PC-9 (cell line): ENCODE measurements around the gene USP4. TPM values are rescaled to one million over a fixed set of nuclear protein-coding genes. Genes with fewer than 3 reads are reported as not detected.

ENCODE experiments used
- BruUV-seq: library from RNA; stranded (reverse); fragments of 400-500 nt; replicated peaks from 2 replicates; lab custom pipeline; 2021; lab: Mats Ljungman, UMichigan
- CTCF ChIA-PET: fragments of 300-600 bp; sonication (Branson Sonifier 250); formaldehyde crosslinking; loops from one replicate; lab custom pipeline; 2022; ENCODE audit warnings: antibody characterized with exemption; lab: Charles Lee
- POLR2A ChIA-PET: fragments of 300-600 bp; sonication (Branson Sonifier 250); formaldehyde crosslinking; loops from one replicate; lab custom pipeline; 2022; ENCODE audit warnings: antibody characterized with exemption; ENCODE audit not compliant: unreplicated experiment; lab: Charles Lee
- DNase-seq, 2 experiments: peaks; one replicate each; pipeline versions ENCODE4 v3.0.0 to v3.0.0-alpha.2; 2015 to 2022; ENCODE audit warnings: mixed read lengths in 1 of 2
- H2AFZ ChIP-seq: fragments of 200-600 bp; sonication (generic); 2 replicates; pipeline ENCODE4 v1.8.1; 2017; ENCODE audit warnings: antibody characterized with exemption
- H3F3A ChIP-seq: fragments of 200-600 bp; sonication (generic); 2 replicates; pipeline ENCODE4 v1.8.1; 2017; ENCODE audit warnings: antibody characterized with exemption, mild to moderate bottlenecking, low read depth; ENCODE audit not compliant: insufficient read depth
- H3K27ac ChIP-seq: fragments of 200-600 bp; sonication (generic); 2 replicates; pipeline ENCODE4 v1.6.1; 2016; ENCODE audit warnings: mixed run types
- H3K27me3 ChIP-seq: fragments of 200-600 bp; sonication (generic); 2 replicates; pipeline ENCODE4 v1.6.1; 2016; ENCODE audit warnings: low read depth, mixed run types; ENCODE audit not compliant: insufficient read depth
- H3K36me3 ChIP-seq: fragments of 200-600 bp; sonication (generic); 2 replicates; pipeline ENCODE4 v1.6.1; 2016; ENCODE audit warnings: low read depth, mixed run types
- H3K4me1 ChIP-seq: fragments of 200-600 bp; sonication (generic); replicated peaks from 2 replicates; pipeline ENCODE4 v1.6.1; 2016; ENCODE audit warnings: mixed run types; ENCODE audit not compliant: insufficient read depth
- H3K4me2 ChIP-seq: fragments of 200-600 bp; sonication (generic); 2 replicates; pipeline ENCODE4 v1.6.1; 2017; ENCODE audit warnings: mixed run types
- H3K4me3 ChIP-seq: fragments of 200-600 bp; sonication (generic); 2 replicates; pipeline ENCODE4 v1.6.1; 2016; ENCODE audit warnings: mixed run types
- H3K79me2 ChIP-seq: fragments of 200-600 bp; sonication (generic); 2 replicates; pipeline ENCODE4 v1.6.1; 2017; ENCODE audit warnings: low read depth, mixed run types
- H3K9me2 ChIP-seq: fragments of 200-600 bp; sonication (generic); 2 replicates; pipeline ENCODE4 v1.8.1; 2017; ENCODE audit warnings: mild to moderate bottlenecking; ENCODE audit not compliant: insufficient read depth
- H3K9me3 ChIP-seq: fragments of 200-600 bp; sonication (generic); 2 replicates; pipeline ENCODE4 v1.8.1; 2016; ENCODE audit warnings: low read depth; ENCODE audit not compliant: insufficient read depth
- H4K20me1 ChIP-seq: fragments of 200-600 bp; sonication (generic); 2 replicates; pipeline ENCODE4 v1.8.1; 2017; ENCODE audit not compliant: insufficient read depth
- EZH2 ChIP-seq: fragments of 200-600 bp; sonication (generic); IDR thresholded peaks from 2 replicates; pipeline ENCODE4 v1.8.0; 2017; ENCODE audit warnings: antibody characterized with exemption, low read depth
- intact Hi-C: fragments of 100-400 bp; cut with micrococcal nuclease; formaldehyde crosslinking; loops from one replicate; pipeline ENCODE4 v1.10.0; 2022; ENCODE audit not compliant: unreplicated experiment
- total RNA-seq: library from RNA; stranded (reverse); gene quantifications from 2 replicates; pipeline ENCODE4 v1.2.3, GENCODE V29; 2021
- TF ChIP-seq, protein P1 (sequence below): fragments of 200-600 bp; sonication (generic); conservative IDR thresholded peaks from 2 replicates; pipeline ENCODE4 v1.6.1; 2017; ENCODE audit warnings: mixed run types, antibody characterized with exemption, mild to moderate bottlenecking, moderate library complexity

The USP4 gene
- total RNA-seq, 1 experiment from 2014 or later: 42.9 TPM

GRCh38 chr3:49339581-49339940 lies 292 bp downstream of the USP4 start:
- no TSS peak for BruUV-seq
- no peaks in the 10 kb centered on the region for H3K9me3 ChIP-seq
- no peaks in the 10 kb centered on the region for H3K27me3 ChIP-seq
- CTCF ChIA-PET: interaction anchor here (0.6 to 1.5 kb wide), 6 partner anchors 19 to 1061 kb away, joined by 3 to 8 read pairs (median 3); no protein-coding TSS in a partner anchor
- H4K20me1 ChIP-seq: peaks cover 3% of the 10 kb centered on the region; the same call in 1 of the 2 replicates
- no peaks in the 10 kb centered on the region for H3K9me2 ChIP-seq
- POLR2A ChIA-PET: interaction anchor here (0.5 to 1.9 kb wide), 5 partner anchors 13 to 333 kb away, joined by 3 to 19 read pairs (median 8); partner anchors contain the start of gene GPX1
- H3K79me2 ChIP-seq: peaks cover 35% of the 10 kb centered on the region
- H3K4me3 ChIP-seq: peak overlapping the region; percentile 88
- no peak for DNase-seq
- H3K36me3 ChIP-seq: no peaks in the 10 kb centered on the region
- H2AFZ ChIP-seq: peak overlapping the region; percentile 94
- intact Hi-C loops: no loop called here
- peak overlapping the region; percentile 98 for H3K4me2 ChIP-seq
- H3F3A ChIP-seq: peaks cover 27% of the 10 kb centered on the region
- H3K4me1 ChIP-seq: peaks cover 7% of the 10 kb centered on the region; the same call in 1 of the 2 replicates
- H3K27ac ChIP-seq: peak overlapping the region; percentile 77
- TF ChIP-seq, protein P1, sequence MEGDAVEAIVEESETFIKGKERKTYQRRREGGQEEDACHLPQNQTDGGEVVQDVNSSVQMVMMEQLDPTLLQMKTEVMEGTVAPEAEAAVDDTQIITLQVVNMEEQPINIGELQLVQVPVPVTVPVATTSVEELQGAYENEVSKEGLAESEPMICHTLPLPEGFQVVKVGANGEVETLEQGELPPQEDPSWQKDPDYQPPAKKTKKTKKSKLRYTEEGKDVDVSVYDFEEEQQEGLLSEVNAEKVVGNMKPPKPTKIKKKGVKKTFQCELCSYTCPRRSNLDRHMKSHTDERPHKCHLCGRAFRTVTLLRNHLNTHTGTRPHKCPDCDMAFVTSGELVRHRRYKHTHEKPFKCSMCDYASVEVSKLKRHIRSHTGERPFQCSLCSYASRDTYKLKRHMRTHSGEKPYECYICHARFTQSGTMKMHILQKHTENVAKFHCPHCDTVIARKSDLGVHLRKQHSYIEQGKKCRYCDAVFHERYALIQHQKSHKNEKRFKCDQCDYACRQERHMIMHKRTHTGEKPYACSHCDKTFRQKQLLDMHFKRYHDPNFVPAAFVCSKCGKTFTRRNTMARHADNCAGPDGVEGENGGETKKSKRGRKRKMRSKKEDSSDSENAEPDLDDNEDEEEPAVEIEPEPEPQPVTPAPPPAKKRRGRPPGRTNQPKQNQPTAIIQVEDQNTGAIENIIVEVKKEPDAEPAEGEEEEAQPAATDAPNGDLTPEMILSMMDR: no peak
- no peak for TF ChIP-seq EZH2

DNA sequence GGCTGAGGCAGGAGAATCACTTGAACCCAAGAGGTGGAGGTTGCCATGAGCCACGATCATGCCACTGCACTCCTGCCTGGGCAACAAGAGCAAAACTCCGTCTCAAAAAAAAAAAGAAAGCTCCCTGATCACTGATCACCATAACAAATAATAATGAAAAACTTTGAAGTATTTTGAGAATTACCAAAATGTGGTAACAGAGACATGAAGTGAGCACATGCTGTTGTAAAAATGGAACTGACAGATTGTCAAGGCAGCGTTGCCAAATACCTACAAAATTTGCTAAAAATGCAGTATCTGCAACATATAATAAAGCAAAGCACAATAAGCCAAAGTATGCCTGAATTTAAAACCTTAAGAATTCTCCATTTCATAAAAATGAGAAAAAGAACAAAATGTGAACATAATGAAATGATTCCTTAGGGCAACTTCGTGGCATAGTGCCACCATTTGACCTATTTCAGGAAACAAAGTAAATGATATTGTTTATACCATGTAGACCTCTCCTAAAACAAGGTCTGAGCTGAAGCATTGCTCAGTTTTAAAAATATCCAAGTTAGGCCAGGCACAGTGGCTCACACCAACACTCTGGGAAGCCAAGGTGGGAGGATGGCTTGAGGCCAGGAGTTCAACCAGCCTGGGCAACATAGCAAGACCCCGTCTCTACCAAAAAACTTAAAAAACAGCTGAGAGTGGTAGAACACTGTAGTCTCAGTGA lies 5.8 kb downstream of the USP4 start:
- Histone ChIP-seq H3K4me3 (no peak overlapping the region), H3K27ac (no peak overlapping the region), H4K20me1 (peaks cover 3% of the 10 kb centered on the region; the same call in 1 of the 2 replicates), H3K4me2 (no peak overlapping the region), H3F3A (peaks cover 3% of the 10 kb centered on the region; the same call in 1 of the 2 replicates), H3K9me2 (no peaks in the 10 kb centered on the region), H3K27me3 (no peaks in the 10 kb centered on the region), H2AFZ (no peak overlapping the region), H3K79me2 (peaks cover 28% of the 10 kb centered on the region), H3K9me3 (no peaks in the 10 kb centered on the region), H3K4me1 (no peaks in the 10 kb centered on the region; the same call in 1 of the 2 replicates), H3K36me3 (0 out of 2 replicates have a peak, but pooled peaks cover 4% of the 10 kb centered on the region)
- ChIA-PET CTCF (interaction anchor here (0.5 to 0.6 kb wide), 2 partner anchors 120 to 803 kb away, joined by 3 to 7 read pairs; no protein-coding TSS in a partner anchor), POLR2A (interaction anchor here (0.7 kb wide), 1 partner anchor 95 kb away, joined by 6 read pairs; the partner anchor contains the start of gene NICN1)
- no TSS peak for BruUV-seq
- TF ChIP-seq, protein P1: no peak
- TF ChIP-seq EZH2: no peak
- intact Hi-C loops: no loop called here
- DNase-seq: no peak

DNA sequence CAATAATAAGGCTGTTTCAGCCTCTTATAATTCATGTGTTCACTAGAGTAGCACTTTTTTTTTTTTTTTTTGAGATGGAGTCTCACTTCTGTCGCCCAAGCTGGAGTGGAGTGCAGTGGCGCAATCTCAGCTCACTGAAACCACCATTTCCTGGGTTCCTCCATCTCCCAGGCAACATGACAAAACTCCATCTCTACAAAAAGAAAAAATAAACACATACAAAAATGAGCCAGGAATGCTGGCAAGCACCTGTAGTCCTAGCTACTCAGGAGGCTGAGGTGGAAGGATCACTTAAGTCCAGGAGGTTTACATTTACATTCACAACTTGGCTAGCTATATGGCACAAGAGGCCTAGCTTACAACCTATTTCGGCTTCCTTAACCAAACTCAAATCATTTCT lies 6.8 kb downstream of the USP4 start:
- ChIA-PET POLR2A (interaction anchor here (0.6 kb wide), 1 partner anchor 15 kb away, joined by 9 read pairs; no protein-coding TSS in a partner anchor), CTCF (interaction anchor here (0.6 kb wide), 1 partner anchor 176 kb away, joined by 7 read pairs; no protein-coding TSS in a partner anchor)
- Histone ChIP-seq H3K27ac (no peak overlapping the region), H3K36me3 (0 out of 2 replicates have a peak, but pooled peaks cover 4% of the 10 kb centered on the region), H3K9me2 (no peaks in the 10 kb centered on the region), H3K79me2 (peaks cover 18% of the 10 kb centered on the region), H3K4me1 (no peaks in the 10 kb centered on the region), H3K27me3 (no peaks in the 10 kb centered on the region), H2AFZ (no peak overlapping the region), H3F3A (no peaks in the 10 kb centered on the region; the same call in 1 of the 2 replicates), H4K20me1 (peaks cover 3% of the 10 kb centered on the region; the same call in 1 of the 2 replicates), H3K4me3 (no peak overlapping the region), H3K9me3 (no peaks in the 10 kb centered on the region), H3K4me2 (no peak overlapping the region)
- no TSS peak for BruUV-seq
- DNase-seq: no peak
- no peak for TF ChIP-seq EZH2
- TF ChIP-seq, protein P1: no peak
- intact Hi-C loops: no loop called here
